Eye (tissue), 1 donor: ENCODE measurements around the gene LRRC49.
A peak's percentile ranks its signal among the peaks of the same experiment; 100 is the strongest.
"Not testable (repeated sequence)": the region's sequence is repeated elsewhere in the genome, so short reads cannot be mapped to it uniquely, and the experiment has no call there.

Source experiments
- DNase-seq: peaks from one replicate; pipeline ENCODE4 v3.0.0-alpha.2; 2015

The LRRC49 gene

GRCh38 chr15:70998319-70998718 lies 105.7 kb downstream of the LRRC49 start:
- no peak for DNase-seq

- no peak for DNase-seq
These were observed 109.7 kb downstream of the LRRC49 start for GRCh38 chr15:71002316-71002715.

GRCh38 chr15:71003319-71003718 lies 110.7 kb downstream of the LRRC49 start:
- no peak for DNase-seq

- not testable (repeated sequence) for DNase-seq
These were observed 111.9 kb downstream of the LRRC49 start for GRCh38 chr15:71004506-71004905.

- DNase-seq: no peak
These were observed 113.3 kb downstream of the LRRC49 start for GRCh38 chr15:71005895-71006294.

- no peak for DNase-seq
These were observed 115.7 kb downstream of the LRRC49 start for GRCh38 chr15:71008250-71008870.

- DNase-seq: no peak
These were observed 117.8 kb downstream of the LRRC49 start for GRCh38 chr15:71010472-71010871.

- no peak for DNase-seq
These were observed 118.4 kb downstream of the LRRC49 start for GRCh38 chr15:71010997-71011396.

GRCh38 chr15:71011503-71012155 lies 119.0 kb downstream of the LRRC49 start:
- DNase-seq: peak; percentile 30

- DNase-seq: no peak
These were observed 120.8 kb downstream of the LRRC49 start for GRCh38 chr15:71013446-71013845.

- DNase-seq: no peak
These were observed 122.7 kb downstream of the LRRC49 start for GRCh38 chr15:71015342-71015741.

- DNase-seq: not testable (repeated sequence)
These were observed 138.6 kb downstream of the LRRC49 start for GRCh38 chr15:71031232-71031631.

GRCh38 chr15:71035478-71035877 lies 142.9 kb downstream of the LRRC49 start:
- DNase-seq: not testable (repeated sequence)

- no peak for DNase-seq
These were observed 149.8 kb downstream of the LRRC49 start for GRCh38 chr15:71042356-71042922.

- DNase-seq: no peak
These were observed 150.7 kb downstream of the LRRC49 start for GRCh38 chr15:71043373-71043772.

GRCh38 chr15:71044006-71044405 lies 151.4 kb downstream of the LRRC49 start:
- no peak for DNase-seq

- not testable (repeated sequence) for DNase-seq
These were observed 153.5 kb downstream of the LRRC49 start for GRCh38 chr15:71046146-71046545.

GRCh38 chr15:71048913-71049675 lies 156.5 kb downstream of the LRRC49 start:
- DNase-seq: no peak

GRCh38 chr15:71049706-71050422 lies 157.2 kb downstream of the LRRC49 start:
- no peak for DNase-seq

GRCh38 chr15:71050461-71050860 lies 157.8 kb downstream of the LRRC49 start:
- no peak for DNase-seq

- DNase-seq: no peak
These were observed 158.9 kb downstream of the LRRC49 start for GRCh38 chr15:71051539-71051938.

- no peak for DNase-seq
These were observed 159.7 kb downstream of the LRRC49 start for GRCh38 chr15:71052356-71052755.
